Fibroblast of skin of scalp (primary cell): ENCODE results near the gene KCNA10.
A peak's percentile ranks its signal among the peaks of the same experiment; 100 is the strongest.
"Not testable (repeated sequence)": the region's sequence is repeated elsewhere in the genome, so short reads cannot be mapped to it uniquely, and the experiment has no call there.

Source experiments
- DNase-seq: peaks from one replicate; pipeline ENCODE4 v3.0.0-alpha.2; 2013

Gene KCNA10

DNA sequence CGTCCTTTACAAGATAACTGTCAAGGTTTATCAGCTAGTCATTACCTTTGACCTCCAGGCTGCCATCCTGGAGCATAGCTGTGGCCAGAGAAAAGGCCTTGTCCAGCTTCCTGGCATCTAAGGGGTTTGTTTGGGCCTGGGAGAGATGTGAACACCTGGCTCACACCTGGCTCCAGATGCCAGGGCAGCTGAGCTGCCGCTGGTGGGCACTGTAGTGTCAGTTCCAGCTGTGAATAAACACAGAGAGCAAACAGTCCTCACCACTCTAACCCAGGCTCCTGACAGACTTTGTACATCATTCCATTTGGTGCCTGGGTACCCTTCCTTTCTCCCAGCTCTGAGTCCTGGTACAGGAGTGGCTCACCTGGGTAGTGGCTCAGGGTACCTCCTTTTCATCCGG, 14.3 kb upstream of the KCNA10 start:
- DNase-seq: no peak

DNA sequence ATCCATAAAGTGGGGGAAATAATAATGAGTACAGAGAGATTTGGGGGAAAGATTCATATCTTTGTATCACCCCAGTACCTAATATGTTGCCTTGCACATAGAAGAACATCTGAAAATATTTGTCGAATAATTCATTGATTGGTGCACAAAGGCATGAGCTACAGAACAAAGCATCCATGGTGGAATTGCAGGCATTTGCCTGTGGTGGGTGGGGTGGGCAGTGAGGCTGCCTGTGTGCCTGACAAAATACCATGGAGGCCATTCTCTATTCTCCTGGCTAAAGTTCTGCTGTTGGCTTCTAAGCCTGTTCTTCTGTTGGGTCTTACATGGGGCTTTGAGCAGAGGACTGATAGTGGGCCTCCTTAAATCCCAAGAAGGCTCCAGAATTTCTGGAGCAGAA, 10.0 kb upstream of the KCNA10 start:
- DNase-seq: no peak

DNA sequence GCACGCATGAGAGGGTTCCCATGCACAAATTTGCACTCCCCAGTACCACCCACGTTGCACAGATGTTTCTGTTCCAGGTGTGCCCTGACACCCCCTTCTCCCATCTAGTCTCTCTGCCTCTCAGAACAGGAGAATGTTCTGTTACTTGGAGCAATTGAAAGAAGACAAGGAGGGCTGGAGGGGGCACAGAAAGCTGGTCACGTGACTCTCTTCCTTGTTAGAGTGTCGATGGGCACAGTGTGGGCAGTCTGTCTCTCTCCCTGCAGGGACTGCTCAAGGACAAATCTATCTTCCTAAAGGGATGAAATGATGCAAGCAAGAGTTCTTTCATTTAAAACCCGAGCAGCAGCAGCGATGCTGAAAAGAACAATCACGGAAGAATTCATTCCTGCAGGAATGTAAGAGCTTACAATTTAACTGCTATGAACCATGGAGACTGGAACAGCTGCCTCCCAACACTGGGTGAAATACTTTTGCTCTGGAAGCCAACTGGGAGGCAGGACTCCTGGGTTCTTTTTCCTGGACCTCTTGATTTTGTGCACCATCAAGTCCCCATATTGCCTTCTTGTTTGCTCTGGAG, 7.3 kb upstream of the KCNA10 start:
- DNase-seq: no peak

DNA sequence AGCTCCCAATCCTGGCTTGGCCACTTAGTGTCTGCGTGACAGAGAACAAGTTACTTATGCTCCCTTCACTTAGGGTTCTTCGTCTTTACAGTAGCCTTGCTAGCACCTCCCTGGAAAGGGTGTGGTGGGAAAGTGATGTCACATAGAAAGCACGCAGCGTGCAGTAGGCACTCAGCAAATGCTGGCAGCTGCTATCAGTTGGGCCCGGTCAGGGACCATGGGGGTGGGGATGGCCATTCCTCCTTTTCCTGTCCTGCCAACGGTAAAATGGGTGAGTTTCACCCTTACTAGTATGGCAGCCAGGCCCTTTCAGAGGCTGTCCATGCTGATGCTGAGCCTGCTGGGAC, 6.2 kb upstream of the KCNA10 start:
- no peak for DNase-seq

DNA sequence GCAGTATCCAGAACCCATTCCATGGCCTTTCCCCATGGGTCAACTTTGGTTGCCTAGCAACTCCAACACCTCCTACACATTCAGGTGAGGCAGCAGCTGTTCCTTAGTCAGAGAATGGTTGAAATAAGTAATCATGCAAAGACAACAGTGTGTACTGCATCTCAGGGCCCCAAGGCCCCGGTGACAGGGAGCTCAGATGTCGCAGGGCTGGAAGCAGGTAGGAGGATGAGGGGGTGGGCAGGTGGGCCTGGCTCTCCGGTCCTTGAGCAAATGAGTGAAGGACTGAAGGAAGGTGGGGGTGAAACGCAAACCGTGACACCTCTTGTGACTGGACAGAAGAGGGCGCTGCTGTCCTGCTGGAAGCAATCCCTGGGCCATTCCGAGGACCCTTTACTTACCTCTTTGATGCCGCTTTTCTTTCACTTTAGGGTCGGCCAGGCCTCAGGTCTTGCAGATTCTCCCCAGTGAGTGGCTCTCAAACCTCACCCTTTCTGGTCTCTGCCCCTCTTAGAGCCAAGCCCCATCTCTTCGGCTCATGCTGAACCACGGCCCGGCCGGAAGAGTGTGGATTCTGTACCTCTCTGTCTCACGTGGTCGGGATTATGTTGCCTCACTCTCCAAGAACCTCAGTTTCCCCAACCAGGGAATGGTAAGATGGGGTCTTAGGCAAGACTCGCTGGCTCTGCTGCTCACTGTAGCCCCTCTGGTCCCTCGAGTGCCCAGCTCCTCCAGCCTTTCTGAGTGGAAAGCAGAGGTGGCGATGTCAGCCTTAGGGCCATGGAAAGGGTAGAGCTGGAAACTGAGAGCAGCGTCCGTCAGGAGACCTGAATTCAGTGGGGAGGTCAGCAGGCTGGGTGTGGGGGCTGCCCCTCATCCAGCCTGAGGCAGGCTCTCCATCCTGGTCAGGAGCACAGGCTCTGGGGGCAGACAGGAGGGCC, 5.6 kb upstream of the KCNA10 start:
- peak; percentile 12 for DNase-seq

DNA sequence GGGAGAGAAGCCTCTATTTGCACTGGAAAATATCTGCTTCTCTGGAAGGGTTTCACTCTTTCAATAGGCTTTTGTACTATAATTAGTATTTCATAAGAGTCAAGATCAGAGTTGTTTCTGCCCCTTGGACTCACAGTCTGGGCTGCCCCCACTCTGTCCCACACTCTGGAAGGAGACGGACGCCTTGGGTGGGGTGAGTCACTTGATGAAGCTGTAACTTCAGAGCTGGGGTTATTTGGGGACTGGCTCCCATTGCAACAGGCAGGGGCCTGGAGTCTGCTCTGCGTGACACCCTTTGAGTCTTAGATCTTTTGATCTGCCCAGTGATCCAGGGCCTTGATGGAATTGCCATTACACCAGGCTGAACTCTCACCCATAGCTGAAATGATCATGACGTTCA, 4.0 kb upstream of the KCNA10 start:
- DNase-seq: no peak

DNA sequence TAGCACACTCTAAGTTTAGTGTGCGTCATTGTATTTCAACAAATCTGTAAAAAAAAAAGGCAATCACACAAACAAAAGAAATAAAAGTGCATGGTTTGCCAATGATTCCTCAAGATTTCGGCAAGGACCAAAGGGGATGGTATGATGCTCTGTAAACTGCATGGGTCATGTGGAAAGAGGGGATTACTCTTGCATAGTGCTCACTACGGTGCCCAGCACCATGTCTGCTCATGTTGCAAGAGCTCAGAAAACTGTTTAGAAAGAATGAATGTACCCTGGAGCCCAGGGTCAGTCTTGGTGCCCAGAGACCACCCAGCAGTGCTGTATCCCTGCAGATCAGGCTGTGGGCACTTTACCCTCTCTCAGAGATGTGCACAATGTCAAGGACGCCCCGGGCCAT, 3.6 kb upstream of the KCNA10 start:
- no peak for DNase-seq

DNA sequence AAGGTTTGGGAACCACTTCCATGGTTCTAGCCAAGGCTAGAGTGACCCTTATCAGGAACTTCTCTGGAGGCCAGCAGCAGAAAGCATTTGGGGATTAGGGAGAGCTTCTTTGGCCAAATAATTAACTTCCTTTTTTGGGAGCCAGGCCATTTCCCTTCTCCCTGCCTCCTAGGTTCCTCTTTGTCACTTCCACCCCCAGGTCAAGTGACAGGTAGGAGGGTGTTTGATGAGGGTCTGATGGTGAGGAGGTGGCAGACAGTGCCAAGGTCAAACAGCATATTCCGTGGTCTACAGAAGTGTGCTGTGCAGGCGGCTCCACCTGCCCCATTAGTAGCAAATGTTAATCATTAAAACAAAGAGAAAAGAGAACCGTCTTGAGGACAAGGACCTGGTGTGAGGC, 1.9 kb upstream of the KCNA10 start:
- no peak for DNase-seq

DNA sequence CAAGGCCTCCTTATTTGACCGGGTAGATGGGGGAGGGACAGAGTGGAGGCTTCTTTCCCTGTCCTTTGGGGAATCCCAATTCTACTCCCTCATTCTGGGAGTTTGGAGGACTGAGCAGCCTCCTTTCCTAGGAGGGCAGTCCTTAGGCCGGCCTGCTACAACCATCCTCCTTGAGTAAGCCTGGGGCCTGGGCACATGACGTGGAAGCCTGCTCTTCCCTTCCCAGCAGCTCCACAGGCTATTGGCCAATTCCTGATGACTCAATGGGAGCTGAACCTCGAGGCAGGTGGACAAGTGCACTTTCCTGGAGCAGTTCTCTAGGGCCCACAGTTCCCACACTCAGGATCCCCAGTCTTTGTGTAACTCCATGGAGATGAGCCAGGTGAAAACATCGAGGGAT, 3.1 kb downstream of the KCNA10 start:
- no peak for DNase-seq

DNA sequence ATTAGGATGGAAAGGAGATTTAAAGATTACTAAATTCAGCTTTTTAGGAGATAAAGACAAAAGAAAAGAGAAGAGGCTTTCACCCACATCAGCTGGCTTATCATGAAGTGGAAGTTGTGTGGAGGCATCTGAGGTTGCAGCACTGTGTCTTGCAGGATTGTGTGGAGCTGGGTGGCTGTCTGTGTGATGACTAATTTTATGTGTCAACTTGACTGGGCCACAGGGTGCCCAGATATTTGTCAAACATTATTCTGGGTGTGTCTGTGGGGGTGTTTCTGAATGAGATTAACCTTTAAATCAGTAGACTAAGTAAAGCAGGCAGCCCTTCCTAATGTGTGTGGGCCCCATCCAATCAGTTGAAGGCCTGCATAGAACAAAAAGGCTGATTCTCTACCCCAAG, 3.9 kb downstream of the KCNA10 start:
- no peak for DNase-seq

DNA sequence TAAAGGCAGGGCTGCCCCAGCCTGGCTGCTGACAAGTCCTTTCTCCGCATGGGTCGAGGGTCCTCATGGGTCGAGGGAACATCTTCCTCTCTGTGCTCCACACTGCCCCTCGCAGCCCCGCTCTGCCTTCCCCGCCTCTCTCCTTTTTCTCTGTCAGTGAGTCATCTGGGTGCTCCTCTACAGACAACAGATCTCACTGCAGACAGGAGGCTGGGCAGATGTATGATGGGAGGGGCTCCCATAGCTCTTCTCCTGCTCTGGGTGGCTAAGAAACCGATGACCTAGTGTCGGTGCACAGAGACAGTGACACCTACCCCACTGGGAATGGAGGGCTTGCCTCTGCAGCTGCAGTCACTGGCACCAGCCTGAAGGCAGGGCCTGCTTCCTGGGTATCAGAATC, 5.5 kb downstream of the KCNA10 start:
- peak; percentile 6 for DNase-seq

DNA sequence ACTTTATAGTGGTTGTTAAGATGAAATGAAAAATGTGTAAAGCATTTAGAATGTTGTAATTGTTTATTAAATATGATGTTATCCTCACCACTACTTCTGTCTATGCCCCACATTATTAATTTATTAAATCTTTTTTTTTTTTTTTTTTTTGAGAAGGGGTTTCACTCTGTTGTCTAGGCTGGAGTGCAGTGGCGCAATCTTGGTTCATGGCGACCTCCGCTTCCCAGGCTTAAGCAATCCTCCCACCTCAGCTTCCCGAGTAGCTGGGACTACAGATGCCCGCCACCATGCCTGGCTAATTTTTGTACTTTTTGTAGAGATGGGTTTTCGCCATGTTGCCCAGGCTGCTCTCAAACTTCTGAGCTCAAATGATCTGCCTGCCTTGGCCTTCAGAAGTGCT, 7.5 kb downstream of the KCNA10 start:
- DNase-seq: no peak

DNA sequence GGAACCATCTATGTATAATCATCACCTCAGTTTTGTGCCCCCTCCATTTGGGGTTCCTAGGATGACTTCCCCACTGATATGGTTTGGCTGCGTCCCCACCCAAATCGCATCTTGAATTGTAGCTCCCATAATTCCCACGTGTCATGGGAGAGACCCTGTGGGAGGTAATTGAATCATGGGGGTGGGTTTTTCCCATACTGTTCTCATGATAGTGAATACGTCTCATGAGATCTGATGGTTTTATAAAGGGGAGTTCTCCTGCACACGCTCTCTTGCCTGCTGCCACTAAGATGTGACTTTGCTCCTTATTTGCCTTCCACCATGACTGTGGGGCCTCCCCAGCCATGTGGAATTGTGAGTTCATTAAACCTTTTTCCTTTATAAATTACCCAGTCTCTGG, 8.1 kb downstream of the KCNA10 start:
- DNase-seq: not testable (repeated sequence)

DNA sequence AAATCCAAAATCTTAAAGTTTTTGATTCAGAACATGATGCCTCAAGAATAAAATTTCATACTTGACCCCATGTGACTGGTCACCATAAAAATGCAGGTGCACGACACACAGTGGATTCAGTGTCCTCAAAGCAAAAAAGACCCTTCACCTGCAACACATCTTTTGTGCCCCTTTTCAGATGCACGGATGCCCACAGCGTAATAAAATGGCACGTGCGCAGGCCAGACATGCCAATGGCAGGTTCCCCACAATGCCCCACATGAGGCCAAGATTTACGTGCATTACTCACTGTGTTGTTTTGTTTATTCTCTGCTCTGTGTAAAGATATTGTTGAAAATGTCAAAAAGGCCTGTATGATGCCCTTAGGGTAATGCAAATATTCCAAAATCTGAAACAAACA, 9.3 kb downstream of the KCNA10 start:
- no peak for DNase-seq

DNA sequence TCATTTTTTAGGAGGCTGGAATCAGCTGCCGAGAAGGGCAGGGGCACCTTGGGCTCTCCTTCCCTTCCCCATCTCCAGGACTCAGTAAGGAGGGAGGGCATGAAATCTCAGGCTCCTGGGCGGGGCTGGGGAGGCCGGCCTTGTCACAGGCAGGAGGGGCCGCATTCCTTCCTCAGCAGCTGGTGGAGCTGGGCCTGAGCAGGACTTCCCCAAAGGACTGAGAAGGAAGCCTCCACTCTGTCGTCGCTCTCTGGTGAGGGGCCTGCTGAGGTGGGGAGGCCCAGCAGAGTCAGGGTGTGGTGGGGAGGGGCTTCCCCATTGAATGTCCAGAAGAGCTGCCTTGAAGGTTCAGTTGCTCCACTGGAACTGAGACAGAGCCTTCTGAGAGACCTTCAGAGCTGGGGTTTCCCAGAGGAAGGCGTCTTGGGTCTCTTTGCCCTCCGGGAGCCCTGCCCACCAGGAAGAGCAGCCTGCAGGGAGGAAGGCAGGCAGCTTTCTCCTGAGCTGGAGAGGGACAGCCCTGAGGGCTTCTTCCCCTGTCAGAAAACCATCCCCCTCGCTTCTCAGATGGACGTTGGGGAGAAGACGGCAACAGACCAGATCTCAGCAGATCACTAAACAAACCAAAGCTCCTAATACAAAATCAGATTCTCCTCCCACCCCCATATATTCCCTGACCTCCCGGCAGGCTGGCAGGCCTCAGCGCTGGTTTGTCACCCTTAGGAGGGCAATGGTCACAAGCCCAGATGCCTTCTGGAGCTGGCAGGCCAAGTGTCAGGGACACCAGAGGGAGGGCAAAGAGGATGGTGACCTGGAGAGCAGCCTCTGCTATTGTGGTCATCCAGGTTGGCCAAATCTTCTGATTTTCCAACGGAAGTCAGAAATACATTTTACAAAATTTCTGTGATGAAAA, 10.7 kb downstream of the KCNA10 start:
- DNase-seq: peak; percentile 14

DNA sequence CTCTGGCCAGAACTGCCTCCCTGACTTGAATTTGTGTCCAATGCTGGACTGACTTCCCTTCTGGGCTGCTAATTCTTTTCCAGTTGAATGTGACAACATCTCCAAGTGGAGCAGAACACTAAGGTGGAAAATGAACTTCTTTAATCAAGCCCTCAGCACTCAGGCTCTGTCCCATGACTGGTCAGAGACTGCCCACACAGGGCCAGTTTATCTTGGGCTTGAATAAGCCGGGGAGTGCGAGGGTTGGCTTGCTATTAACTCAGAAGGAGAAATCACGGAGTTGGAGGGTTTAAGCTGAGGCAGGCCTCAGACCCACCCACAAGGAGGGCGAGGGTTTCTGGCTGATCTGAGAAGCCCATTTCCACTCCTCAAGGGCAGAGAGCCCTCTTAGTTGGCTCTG, 12.4 kb downstream of the KCNA10 start:
- DNase-seq: no peak

DNA sequence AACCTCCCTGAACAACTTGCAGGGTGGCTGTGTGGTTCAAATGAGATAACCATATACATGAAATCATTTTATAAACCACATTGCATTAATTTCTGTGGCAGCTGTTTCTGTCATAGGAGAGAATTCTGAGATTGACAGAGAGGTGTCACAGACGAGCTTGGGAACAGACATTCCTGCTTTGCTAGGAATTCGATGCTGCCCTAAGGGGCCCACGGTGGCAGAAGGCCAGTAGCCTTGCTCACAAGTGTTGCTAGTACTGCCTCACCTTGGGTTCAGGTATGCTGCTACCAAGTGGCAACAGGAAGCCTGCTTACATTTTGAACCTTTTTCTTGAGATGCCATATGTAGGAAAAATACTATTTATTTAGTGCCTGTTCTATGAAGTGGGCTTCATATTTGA, 13.4 kb downstream of the KCNA10 start:
- no peak for DNase-seq

DNA sequence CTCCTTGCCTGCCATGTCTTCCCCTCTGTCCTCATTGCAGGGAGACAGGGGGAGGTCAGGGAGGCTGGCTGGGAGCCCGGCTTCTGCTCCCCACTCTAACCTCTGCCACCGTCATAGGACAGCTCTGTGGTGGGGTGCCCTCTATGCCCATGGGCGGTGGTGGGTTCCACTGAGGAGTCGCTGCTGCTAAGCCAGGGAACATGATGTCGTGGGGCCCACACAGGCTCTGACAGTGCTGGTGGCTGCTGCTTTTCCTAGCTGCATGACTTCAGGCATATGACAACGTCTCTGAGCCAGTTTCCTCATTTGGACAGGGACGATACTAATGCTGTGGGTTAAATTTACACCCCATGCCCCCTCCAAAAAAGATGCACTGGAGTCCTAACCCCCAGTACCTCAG, 14.7 kb downstream of the KCNA10 start:
- DNase-seq: no peak

DNA sequence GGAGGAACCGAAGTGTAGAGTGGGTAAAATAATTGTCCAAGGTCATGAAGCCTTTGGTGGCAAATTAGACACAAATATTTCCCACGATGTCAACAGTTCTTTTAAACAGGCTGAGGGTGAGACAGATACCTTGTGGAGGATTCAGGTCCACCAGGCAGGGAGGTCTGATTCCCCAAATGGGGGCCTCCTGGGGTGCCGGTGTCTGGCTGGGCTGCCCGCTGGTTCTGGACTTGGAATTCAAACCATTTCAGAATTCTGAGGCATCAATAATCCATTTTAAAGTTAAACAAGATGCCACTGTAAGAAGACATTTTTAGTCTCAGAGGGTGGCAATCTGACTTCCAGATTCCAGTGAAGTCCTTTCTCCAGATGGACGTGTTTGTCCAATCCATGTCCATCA, 15.5 kb downstream of the KCNA10 start:
- no peak for DNase-seq

DNA sequence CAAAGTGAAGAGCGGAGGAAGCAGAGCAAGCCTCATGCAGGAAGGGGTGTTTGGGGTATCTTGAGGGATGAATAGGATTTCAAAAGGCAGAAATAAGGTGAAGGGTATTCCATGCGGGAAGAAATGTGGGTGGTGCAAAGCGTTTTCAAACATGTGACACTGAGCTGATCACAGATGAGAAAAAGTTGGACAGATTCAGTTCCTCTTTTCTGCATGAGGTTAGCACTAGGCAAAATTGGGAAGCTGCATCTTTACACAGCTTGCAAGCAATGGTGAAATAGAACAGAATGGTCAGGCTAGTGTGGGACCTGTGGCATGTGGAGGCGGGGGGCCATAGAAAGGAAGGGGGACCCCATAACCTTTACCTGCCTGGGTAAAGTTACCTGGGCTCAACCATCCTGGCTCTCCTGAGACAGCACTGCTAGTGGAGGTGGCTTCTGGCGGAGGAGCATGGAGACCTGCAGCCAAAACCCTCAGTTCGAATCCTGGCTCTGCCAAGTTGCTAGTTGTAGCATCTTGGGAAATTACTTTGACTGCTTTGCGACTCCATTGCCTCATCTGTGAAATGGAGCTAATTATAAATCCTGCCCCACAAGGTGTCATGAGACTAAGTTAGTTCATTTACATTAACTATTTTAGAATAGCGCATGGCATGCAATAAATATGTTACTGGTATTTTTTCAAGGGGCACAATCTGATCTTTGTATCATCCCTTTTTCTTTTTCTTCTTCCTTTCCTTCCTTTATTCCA, 16.4 kb downstream of the KCNA10 start:
- DNase-seq: no peak

DNA sequence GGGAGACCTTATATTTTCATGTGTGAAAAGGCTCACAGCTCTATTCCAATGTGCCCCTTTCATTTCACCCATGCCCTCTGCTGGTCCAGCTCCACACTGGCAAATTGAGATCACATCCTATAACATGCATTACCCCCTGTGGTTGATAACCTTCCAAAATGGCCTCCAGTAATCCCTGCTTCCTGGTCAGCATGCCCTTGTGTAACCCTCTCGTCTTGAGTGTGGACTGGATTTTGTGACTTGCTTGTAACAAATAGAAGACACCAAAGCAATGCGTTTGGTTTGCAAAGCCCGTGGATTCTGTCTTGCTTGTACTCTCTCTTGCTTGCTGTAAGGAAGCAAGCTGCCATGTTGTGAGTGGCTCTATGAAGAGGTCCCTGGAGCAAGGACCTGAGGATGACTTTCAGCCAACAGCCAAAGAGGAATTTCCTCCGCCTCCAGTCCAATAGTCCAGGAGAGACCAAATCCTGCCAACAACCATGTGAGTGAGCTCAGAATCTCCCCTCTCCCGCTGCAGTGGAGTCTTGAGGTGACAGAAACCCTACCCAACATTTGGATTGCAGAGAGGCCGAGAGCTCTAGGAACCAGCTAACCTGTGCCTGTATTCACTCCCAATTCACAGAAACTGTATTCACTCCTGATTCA, 17.4 kb downstream of the KCNA10 start:
- DNase-seq: no peak

DNA sequence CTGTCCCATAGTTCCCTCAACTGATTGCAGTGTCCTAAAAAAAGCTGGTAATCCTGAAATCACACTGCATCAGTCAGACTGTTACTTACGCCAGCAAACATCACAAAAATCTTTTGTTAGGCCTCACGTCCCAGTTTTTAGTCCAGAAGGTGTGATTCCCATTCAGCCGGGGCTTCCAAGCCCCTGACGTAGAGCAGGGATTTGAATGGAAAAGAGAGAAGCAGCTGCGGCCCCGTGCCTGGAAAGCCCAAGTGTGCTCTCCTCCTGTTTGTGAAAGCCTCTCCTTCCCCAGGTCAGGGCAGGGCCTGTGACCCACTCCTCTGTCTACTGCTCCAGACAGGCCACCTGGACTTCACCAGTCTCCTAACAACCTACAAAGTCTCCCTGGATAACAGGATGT, 20.7 kb downstream of the KCNA10 start:
- DNase-seq: no peak
